GM23338 (cell line): Measurements from ENCODE around the gene CBS. TPM values are rescaled to one million over a fixed set of nuclear protein-coding genes. Genes with fewer than 3 reads are reported as not detected.
"Not testable (repeated sequence)": the region's sequence is repeated elsewhere in the genome, so short reads cannot be mapped to it uniquely, and the experiment has no call there.

ENCODE experiments used
- ATAC-seq: fragments of 200-7000 bp; cut with Tn5 transposase; 3 replicates; pipeline ENCODE4 v1.9.1; 2020
- DNase-seq: peaks from one replicate; pipeline ENCODE4 v3.0.0-alpha.2; 2015; ENCODE audit warnings: low spot score
- H2AFZ ChIP-seq: fragments of 200-600 bp; sonication (generic); 2 replicates; pipeline ENCODE4 v1.8.0; 2016; ENCODE audit warnings: antibody characterized with exemption, mild to moderate bottlenecking, moderate library complexity
- H3F3A ChIP-seq: fragments of 200-600 bp; sonication (generic); replicated peaks from 2 replicates; pipeline ENCODE4 v1.8.0; 2017; ENCODE audit warnings: antibody characterized with exemption, mixed run types, low read depth
- H3K27ac ChIP-seq: fragments of 200-600 bp; sonication (generic); 2 replicates; pipeline ENCODE4 v1.6.1; 2016; ENCODE audit warnings: low read depth
- H3K27me3 ChIP-seq: fragments of 200-600 bp; sonication (generic); 2 replicates; pipeline ENCODE4 v1.8.0; 2016; ENCODE audit warnings: mild to moderate bottlenecking, mixed run types, moderate library complexity; ENCODE audit not compliant: insufficient read depth
- H3K36me3 ChIP-seq: fragments of 200-600 bp; sonication (generic); 2 replicates; pipeline ENCODE4 v1.8.0; 2016; ENCODE audit warnings: mild to moderate bottlenecking; ENCODE audit not compliant: insufficient read depth
- H3K4me1 ChIP-seq: fragments of 200-600 bp; sonication (generic); 2 replicates; pipeline ENCODE4 v1.8.0; 2016; ENCODE audit warnings: mild to moderate bottlenecking, moderate library complexity; ENCODE audit not compliant: insufficient read depth
- H3K4me2 ChIP-seq: fragments of 200-600 bp; sonication (generic); 2 replicates; pipeline ENCODE4 v1.7.1; 2017; ENCODE audit warnings: mixed run types
- H3K4me3 ChIP-seq: fragments of 200-600 bp; sonication (generic); 2 replicates; pipeline ENCODE4 v1.6.1; 2016; ENCODE audit warnings: mixed run types
- H3K79me2 ChIP-seq: fragments of 200-600 bp; sonication (generic); replicated peaks from 2 replicates; pipeline ENCODE4 v1.8.0; 2017; ENCODE audit warnings: mild to moderate bottlenecking; ENCODE audit not compliant: insufficient read depth
- H3K9me2 ChIP-seq: fragments of 200-600 bp; sonication (generic); 2 replicates; pipeline ENCODE4 v1.8.0; 2017; ENCODE audit not compliant: insufficient read depth
- H4K20me1 ChIP-seq: fragments of 200-600 bp; sonication (generic); replicated peaks from 2 replicates; pipeline ENCODE4 v1.8.0; 2017; ENCODE audit warnings: mild to moderate bottlenecking; ENCODE audit not compliant: insufficient read depth
- H3K27ac Mint-ChIP-seq: 2 replicates; pipeline ENCODE4 v1.8.0; 2020; ENCODE audit warnings: inconsistent platforms, mild to moderate bottlenecking, moderate library complexity, mixed read lengths
- H3K27me3 Mint-ChIP-seq: 3 replicates; pipeline ENCODE4 v1.8.0; 2022; ENCODE audit warnings: low read depth, mild to moderate bottlenecking, moderate library complexity, mixed read lengths, inconsistent platforms; ENCODE audit not compliant: insufficient read depth, poor library complexity
- H3K36me3 Mint-ChIP-seq: 3 replicates; pipeline ENCODE4 v1.8.0; 2021; ENCODE audit warnings: low read depth, mild to moderate bottlenecking, inconsistent platforms, moderate library complexity, mixed read lengths
- H3K4me1 Mint-ChIP-seq: 3 replicates; pipeline ENCODE4 v1.8.0; 2020; ENCODE audit warnings: mild to moderate bottlenecking, inconsistent platforms, mixed read lengths
- H3K4me3 Mint-ChIP-seq: 3 replicates; pipeline ENCODE4 v1.8.0; 2021; ENCODE audit warnings: moderate library complexity, mild to moderate bottlenecking, inconsistent platforms, mixed read lengths
- H3K9me3 Mint-ChIP-seq: 3 replicates; pipeline ENCODE4 v1.8.0; 2020; ENCODE audit warnings: moderate library complexity, mild to moderate bottlenecking, inconsistent platforms, mixed read lengths
- CREB1 ChIP-seq: fragments of 250-450 bp; sonication (Bioruptor Pico); IDR thresholded peaks from 2 replicates; pipeline ENCODE4 v1.5.0; 2020; ENCODE audit warnings: low read depth, mild to moderate bottlenecking, moderate library complexity
- EZH2 ChIP-seq: fragments of 200-600 bp; sonication (generic); IDR thresholded peaks from one replicate; pipeline ENCODE4 v1.8.0; 2017; ENCODE audit warnings: antibody characterized with exemption, mild to moderate bottlenecking, low read depth; ENCODE audit not compliant: unreplicated experiment
- EZH2phosphoT487 ChIP-seq: fragments of 200-600 bp; sonication (generic); IDR thresholded peaks from one replicate; pipeline ENCODE4 v1.8.1; 2018; ENCODE audit warnings: antibody characterized with exemption; ENCODE audit not compliant: unreplicated experiment
- NANOG ChIP-seq: IDR thresholded peaks from 2 replicates; pipeline ENCODE4 v1.6.1; 2016; ENCODE audit warnings: antibody characterized with exemption, borderline replicate concordance
- POLR2AphosphoS5 ChIP-seq: IDR thresholded peaks from 2 replicates; pipeline ENCODE4 v1.6.1; 2016; ENCODE audit warnings: antibody characterized with exemption, low read depth
- ZNF114 ChIP-seq: fragments of 250-450 bp; sonication (Bioruptor Pico); IDR thresholded peaks from 2 replicates; pipeline ENCODE4 v1.5.0; 2020; ENCODE audit warnings: mild to moderate bottlenecking, moderate library complexity
- ZNF331 ChIP-seq: fragments of 250-450 bp; sonication (Bioruptor Pico); IDR thresholded peaks from 2 replicates; pipeline ENCODE4 v1.5.0; 2020; ENCODE audit warnings: low read depth, mild to moderate bottlenecking, moderate library complexity
- polyA plus RNA-seq: library from polyadenylated mRNA; unstranded; fragments of >200 nt; fragmentation: Nextera tagmentation; extraction: Ambion mirVana; gene quantifications from 2 replicates; pipeline ENCODE4 v1.2.1, GENCODE V29; 2016
- total RNA-seq: library from RNA; depleted of rRNA; stranded (reverse); fragments of >200 nt; shearing (Covaris generic); gene quantifications from 2 replicates; pipeline ENCODE4 v1.2.3, GENCODE V29; 2014
- TF ChIP-seq, protein P1 (sequence below): IDR thresholded peaks from 2 replicates; pipeline ENCODE4 v1.6.1; 2016; ENCODE audit warnings: antibody characterized with exemption
- TF ChIP-seq, protein P2 (sequence below): fragments of 250-450 bp; sonication (Bioruptor Pico); IDR thresholded peaks from 2 replicates; pipeline ENCODE4 v1.5.0; 2020; ENCODE audit warnings: mild to moderate bottlenecking, moderate library complexity
- TF ChIP-seq, protein P3 (sequence below): IDR thresholded peaks from one replicate; pipeline ENCODE4 v1.6.1; 2018; ENCODE audit warnings: antibody characterized with exemption; ENCODE audit not compliant: unreplicated experiment

CBS gene
- total and polyA plus RNA-seq, 2 experiments from 2014 or later: 421 to 861 TPM

DNA sequence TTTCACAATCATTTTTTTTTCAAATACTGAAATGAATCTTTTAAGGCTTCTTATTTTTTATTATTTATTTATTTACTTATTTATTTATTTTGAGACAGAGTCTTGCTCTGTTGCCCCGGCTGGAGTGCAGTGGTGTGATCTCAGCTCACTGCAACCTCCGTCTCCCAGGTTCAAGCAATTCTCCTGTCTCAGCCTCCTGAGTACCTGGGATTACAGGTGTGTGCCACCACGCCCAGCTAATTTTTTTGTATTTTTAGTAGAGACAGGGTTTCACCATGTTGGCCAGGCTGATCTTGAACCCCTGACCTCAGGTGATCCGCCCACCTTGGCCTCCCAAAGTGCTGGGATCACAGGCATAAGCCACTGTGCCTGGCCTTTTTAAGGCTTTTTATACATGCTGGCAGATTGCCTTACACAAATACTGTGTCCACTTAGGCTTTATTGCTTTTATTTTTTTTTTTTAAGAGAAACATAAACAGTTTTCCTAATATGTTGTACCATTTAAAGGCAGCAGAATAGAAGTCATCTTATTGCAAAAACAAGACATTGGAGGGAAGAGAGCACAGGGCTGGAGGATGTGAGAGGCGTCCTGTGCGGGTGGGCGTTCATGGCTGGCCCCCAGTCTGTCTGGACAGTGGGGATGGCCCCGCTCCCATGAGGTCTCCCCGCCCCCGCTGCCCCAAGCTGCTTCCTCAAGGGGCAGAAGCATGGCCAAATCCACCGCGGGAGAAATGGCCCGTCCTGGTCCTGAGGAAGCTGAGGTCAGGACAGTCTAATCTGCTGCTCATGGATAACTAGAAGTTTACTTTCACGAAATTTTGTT, 69.4 kb downstream of the CBS start:
- Histone ChIP-seq H3K4me2 (peak overlapping the region; percentile 34; the same call in 1 of the 2 replicates), H3K36me3 (peaks cover 14% of the 10 kb centered on the region), H3K4me1 (peaks cover 11% of the 10 kb centered on the region), H3K27ac (0 out of 2 replicates have a peak overlapping the region, but pooled peaks have one; percentile 55)
- not testable (repeated sequence) for H3F3A ChIP-seq, H3K27ac Mint-ChIP-seq, H3K9me2 ChIP-seq, H3K4me3 ChIP-seq, H4K20me1 ChIP-seq, H2AFZ ChIP-seq, H3K27me3 ChIP-seq, H3K27me3 Mint-ChIP-seq, H3K9me3 Mint-ChIP-seq, H3K4me3 Mint-ChIP-seq, H3K79me2 ChIP-seq
- ATAC-seq: peak; percentile 51; the same call in 2 of the 3 replicates
- Mint-ChIP-seq H3K36me3 (peaks cover 52% of the 10 kb centered on the region), H3K4me1 (peaks cover 20% of the 10 kb centered on the region)
- peak; percentile 34 for DNase-seq

DNA sequence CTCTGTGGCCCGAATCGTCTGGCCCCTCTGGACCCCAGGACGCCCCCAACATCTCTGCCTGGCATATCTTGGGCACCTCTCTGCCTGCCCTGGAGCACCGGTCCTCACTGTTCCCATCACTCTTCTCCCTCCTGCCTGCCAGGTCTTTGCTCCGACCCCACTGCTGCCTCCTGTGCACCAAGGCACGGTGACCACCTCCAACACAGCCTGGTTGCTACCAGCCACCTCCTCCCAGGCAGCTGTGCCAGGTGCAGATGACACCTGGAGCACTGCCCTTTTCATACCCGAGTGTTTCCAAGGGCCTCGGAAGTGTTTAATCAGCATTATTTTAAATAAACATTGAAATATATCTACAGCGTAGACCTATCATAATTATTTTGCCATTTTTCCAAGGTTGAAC, 70.0 kb downstream of the CBS start:
- Histone ChIP-seq H2AFZ (no peak overlapping the region), H4K20me1 (no peaks in the 10 kb centered on the region), H3K36me3 (peaks cover 12% of the 10 kb centered on the region), H3K27ac (no peak overlapping the region), H3K79me2 (no peaks in the 10 kb centered on the region), H3K4me2 (no peak overlapping the region), H3K9me2 (no peaks in the 10 kb centered on the region), H3F3A (peaks cover 9% of the 10 kb centered on the region; the same call in 1 of the 2 replicates), H3K4me3 (no peak overlapping the region), H3K27me3 (no peaks in the 10 kb centered on the region), H3K4me1 (peaks cover 11% of the 10 kb centered on the region)
- H3K27ac Mint-ChIP-seq: no peak overlapping the region
- peaks cover 14% of the 10 kb centered on the region for H3K9me3 Mint-ChIP-seq
- peaks cover 53% of the 10 kb centered on the region for H3K36me3 Mint-ChIP-seq
- H3K4me1 Mint-ChIP-seq: peaks cover 20% of the 10 kb centered on the region
- DNase-seq (no peak), ATAC-seq (no peak)
- H3K4me3 Mint-ChIP-seq: no peak overlapping the region
- H3K27me3 Mint-ChIP-seq: peaks cover 3% of the 10 kb centered on the region
- no peak for TF ChIP-seq EZH2phosphoT487
- TF ChIP-seq, protein P1, sequence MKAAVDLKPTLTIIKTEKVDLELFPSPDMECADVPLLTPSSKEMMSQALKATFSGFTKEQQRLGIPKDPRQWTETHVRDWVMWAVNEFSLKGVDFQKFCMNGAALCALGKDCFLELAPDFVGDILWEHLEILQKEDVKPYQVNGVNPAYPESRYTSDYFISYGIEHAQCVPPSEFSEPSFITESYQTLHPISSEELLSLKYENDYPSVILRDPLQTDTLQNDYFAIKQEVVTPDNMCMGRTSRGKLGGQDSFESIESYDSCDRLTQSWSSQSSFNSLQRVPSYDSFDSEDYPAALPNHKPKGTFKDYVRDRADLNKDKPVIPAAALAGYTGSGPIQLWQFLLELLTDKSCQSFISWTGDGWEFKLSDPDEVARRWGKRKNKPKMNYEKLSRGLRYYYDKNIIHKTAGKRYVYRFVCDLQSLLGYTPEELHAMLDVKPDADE: no peak
- TF ChIP-seq EZH2: no peak
- no peak for TF ChIP-seq CREB1 (CRISPR knock-in tag)
- TF ChIP-seq, protein P2, sequence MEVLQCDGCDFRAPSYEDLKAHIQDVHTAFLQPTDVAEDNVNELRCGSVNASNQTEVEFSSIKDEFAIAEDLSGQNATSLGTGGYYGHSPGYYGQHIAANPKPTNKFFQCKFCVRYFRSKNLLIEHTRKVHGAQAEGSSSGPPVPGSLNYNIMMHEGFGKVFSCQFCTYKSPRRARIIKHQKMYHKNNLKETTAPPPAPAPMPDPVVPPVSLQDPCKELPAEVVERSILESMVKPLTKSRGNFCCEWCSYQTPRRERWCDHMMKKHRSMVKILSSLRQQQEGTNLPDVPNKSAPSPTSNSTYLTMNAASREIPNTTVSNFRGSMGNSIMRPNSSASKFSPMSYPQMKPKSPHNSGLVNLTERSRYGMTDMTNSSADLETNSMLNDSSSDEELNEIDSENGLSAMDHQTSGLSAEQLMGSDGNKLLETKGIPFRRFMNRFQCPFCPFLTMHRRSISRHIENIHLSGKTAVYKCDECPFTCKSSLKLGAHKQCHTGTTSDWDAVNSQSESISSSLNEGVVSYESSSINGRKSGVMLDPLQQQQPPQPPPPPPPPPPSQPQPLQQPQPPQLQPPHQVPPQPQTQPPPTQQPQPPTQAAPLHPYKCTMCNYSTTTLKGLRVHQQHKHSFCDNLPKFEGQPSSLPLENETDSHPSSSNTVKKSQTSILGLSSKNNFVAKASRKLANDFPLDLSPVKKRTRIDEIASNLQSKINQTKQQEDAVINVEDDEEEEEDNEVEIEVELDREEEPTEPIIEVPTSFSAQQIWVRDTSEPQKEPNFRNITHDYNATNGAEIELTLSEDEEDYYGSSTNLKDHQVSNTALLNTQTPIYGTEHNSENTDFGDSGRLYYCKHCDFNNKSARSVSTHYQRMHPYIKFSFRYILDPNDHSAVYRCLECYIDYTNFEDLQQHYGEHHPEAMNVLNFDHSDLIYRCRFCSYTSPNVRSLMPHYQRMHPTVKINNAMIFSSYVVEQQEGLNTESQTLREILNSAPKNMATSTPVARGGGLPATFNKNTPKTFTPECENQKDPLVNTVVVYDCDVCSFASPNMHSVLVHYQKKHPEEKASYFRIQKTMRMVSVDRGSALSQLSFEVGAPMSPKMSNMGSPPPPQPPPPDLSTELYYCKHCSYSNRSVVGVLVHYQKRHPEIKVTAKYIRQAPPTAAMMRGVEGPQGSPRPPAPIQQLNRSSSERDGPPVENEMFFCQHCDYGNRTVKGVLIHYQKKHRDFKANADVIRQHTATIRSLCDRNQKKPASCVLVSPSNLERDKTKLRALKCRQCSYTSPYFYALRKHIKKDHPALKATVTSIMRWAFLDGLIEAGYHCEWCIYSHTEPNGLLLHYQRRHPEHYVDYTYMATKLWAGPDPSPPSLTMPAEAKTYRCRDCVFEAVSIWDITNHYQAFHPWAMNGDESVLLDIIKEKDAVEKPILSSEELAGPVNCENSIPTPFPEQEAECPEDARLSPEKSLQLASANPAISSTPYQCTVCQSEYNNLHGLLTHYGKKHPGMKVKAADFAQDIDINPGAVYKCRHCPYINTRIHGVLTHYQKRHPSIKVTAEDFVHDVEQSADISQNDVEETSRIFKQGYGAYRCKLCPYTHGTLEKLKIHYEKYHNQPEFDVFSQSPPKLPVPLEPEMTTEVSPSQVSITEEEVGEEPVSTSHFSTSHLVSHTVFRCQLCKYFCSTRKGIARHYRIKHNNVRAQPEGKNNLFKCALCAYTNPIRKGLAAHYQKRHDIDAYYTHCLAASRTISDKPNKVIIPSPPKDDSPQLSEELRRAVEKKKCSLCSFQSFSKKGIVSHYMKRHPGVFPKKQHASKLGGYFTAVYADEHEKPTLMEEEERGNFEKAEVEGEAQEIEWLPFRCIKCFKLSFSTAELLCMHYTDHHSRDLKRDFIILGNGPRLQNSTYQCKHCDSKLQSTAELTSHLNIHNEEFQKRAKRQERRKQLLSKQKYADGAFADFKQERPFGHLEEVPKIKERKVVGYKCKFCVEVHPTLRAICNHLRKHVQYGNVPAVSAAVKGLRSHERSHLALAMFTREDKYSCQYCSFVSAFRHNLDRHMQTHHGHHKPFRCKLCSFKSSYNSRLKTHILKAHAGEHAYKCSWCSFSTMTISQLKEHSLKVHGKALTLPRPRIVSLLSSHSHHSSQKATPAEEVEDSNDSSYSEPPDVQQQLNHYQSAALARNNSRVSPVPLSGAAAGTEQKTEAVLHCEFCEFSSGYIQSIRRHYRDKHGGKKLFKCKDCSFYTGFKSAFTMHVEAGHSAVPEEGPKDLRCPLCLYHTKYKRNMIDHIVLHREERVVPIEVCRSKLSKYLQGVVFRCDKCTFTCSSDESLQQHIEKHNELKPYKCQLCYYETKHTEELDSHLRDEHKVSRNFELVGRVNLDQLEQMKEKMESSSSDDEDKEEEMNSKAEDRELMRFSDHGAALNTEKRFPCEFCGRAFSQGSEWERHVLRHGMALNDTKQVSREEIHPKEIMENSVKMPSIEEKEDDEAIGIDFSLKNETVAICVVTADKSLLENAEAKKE (CRISPR knock-in tag): no peak
- no peak for TF ChIP-seq ZNF114 (CRISPR knock-in tag)
- TF ChIP-seq, protein P3, sequence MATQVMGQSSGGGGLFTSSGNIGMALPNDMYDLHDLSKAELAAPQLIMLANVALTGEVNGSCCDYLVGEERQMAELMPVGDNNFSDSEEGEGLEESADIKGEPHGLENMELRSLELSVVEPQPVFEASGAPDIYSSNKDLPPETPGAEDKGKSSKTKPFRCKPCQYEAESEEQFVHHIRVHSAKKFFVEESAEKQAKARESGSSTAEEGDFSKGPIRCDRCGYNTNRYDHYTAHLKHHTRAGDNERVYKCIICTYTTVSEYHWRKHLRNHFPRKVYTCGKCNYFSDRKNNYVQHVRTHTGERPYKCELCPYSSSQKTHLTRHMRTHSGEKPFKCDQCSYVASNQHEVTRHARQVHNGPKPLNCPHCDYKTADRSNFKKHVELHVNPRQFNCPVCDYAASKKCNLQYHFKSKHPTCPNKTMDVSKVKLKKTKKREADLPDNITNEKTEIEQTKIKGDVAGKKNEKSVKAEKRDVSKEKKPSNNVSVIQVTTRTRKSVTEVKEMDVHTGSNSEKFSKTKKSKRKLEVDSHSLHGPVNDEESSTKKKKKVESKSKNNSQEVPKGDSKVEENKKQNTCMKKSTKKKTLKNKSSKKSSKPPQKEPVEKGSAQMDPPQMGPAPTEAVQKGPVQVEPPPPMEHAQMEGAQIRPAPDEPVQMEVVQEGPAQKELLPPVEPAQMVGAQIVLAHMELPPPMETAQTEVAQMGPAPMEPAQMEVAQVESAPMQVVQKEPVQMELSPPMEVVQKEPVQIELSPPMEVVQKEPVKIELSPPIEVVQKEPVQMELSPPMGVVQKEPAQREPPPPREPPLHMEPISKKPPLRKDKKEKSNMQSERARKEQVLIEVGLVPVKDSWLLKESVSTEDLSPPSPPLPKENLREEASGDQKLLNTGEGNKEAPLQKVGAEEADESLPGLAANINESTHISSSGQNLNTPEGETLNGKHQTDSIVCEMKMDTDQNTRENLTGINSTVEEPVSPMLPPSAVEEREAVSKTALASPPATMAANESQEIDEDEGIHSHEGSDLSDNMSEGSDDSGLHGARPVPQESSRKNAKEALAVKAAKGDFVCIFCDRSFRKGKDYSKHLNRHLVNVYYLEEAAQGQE: no peak
- no peak for TF ChIP-seq ZNF331 (CRISPR knock-in tag)
- TF ChIP-seq NANOG: no peak
- no peak for TF ChIP-seq POLR2AphosphoS5
